ENCODE measurements around the gene SUN1.
"Not testable (repeated sequence)": the region's sequence is repeated elsewhere in the genome, so short reads cannot be mapped to it uniquely, and the experiment has no call there.

SUN1 gene

DNA sequence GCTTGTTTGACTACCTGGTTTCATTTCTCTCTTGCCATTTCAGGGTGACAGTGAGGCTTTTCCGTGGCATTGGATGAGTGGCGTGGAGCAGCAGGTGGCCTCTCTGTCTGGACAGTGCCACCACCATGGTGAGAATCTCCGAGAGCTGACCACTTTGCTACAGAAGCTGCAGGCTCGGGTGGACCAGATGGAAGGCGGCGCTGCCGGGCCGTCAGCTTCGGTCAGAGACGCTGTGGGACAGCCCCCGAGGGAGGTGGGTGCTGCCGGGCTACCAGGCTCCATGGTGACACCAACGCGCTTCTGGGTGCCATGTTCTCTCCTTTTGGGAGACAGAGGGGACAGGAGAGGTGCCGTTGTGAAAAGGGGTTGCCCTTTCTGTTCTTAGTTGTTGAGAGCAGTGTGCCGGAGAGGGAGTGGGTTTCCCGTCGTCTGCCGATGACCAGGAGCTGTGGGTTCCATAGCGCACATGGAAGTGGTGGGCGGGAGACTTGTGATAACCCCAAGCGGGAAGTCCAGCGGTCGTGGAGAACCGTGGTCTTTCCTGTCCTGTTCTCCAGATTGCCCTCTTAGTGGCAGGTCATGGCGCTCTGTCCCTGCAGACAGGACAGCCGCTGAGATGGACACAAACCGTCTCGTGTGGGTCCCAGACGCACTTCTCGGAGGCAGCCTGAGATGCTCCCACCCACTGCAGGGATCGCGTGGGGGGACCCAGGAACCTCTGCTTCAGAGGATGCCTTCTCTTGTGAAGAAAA, 21.3 kb downstream of the SUN1 start:
- in situ Hi-C loops (cut with HindIII; ENCODE audit: low sequenced_read_pairs): no loop called here

DNA sequence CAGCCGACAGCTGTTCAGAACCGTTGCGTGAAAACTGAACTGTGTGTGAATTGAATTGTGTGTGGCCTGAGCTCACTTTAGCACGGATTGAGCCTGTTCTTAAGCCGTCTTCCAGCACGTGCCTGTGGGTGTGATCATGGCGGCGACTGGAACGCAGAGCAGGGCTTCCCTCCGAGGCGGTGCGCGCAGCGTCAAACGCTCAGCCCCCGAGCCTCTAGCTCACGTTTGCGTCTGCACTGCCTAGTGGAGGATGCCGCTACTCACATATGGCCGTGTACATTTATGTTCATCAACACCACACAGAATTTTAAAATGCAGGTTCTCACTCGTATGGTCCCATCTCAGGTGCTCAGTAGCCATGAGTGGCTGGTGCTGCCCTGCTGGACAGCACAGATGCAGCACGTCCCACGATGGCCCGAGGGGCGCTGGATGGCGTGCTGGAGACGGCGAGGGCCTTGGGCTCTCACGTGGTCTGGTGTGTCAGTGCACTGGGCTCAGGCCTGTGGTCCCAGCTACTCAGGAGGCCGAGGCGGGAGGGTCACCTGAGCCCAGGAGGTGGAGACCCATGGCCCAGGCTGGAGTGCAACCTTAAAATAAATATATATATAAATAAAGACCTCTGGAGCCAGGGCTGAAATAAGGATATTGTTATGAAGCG, 22.0 kb downstream of the SUN1 start:
- in situ Hi-C loops (cut with HindIII; ENCODE audit: low sequenced_read_pairs): no loop called here

DNA sequence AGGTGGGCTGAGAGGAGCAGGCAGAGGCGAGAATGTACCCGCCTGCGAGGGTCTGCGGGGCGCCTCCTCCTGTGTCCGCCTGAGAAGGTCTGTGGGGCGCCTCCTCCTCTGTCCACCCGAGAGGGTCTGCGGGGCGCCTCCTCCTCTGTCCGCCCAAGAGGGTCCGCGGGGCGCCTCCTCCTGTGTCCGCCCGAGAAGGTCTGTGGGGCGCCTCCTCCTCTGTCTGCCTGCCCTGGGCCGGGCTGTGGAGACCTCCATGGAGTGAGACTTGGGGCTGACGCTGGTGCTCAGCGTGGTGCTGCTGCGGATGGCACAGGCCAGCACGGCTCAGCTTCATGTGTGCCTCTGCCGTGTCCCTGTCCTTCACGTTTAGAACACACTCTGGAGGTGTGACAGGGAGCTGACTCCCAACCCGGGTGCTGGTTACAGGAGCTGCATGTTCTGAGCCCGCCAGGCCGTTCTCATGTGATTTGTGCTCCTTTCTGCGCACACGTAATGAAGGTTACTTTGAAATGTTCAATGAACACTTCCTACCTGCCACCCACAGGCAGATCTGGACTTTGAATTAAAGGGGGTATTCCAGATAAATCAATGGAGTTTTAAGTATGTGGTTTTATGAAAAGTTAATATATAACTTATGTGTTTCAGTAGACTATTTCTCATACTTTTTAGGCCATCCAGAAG, 23.6 kb downstream of the SUN1 start:
- in situ Hi-C loops (cut with HindIII; ENCODE audit: low sequenced_read_pairs): no loop called here

- in situ Hi-C loops (cut with HindIII; ENCODE audit: low sequenced_read_pairs): no loop called here
Observed at GRCh38 chr7:856444-857095, 24.3 kb downstream of the SUN1 start.

DNA sequence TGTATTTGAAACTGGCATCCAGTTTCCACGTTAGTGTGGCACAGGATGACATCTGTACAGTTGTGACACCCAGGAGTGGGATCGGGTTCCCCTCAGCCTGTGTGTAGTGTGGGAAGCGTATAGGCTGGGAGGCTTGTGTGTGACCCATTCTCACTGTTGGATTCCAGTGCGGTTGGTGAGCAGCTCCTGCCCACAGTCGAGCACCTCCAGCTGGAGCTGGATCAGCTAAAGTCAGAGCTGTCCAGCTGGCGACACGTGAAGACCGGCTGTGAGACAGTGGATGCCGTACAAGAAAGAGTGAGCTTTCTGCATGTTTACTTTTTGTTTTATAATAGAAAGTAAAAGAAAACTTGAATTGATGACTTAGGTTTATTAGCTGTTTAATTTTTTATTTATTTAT, 25.4 kb downstream of the SUN1 start:
- in situ Hi-C loops (cut with HindIII; ENCODE audit: low sequenced_read_pairs): no loop called here

- in situ Hi-C loops (cut with HindIII; ENCODE audit: low sequenced_read_pairs): no loop called here
Observed at GRCh38 chr7:859359-860030, 27.2 kb downstream of the SUN1 start.

DNA sequence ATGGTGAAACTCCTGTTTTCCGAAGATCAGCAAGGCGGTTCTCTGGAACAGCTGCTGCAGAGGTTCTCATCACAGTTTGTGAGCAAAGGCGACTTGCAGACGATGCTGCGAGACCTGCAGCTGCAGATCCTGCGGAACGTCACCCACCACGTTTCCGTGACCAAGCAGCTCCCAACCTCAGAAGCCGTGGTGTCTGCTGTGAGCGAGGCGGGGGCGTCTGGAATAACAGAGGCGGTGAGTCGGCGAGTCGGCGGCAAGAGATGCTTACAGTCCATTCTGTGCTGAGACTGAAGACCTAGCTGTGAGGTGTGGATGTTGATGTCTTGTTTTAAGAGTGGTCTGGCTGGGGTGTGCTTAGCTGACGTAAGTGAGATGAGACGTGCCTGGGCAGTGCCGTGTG, 27.9 kb downstream of the SUN1 start:
- in situ Hi-C loops (cut with HindIII; ENCODE audit: low sequenced_read_pairs): no loop called here

DNA sequence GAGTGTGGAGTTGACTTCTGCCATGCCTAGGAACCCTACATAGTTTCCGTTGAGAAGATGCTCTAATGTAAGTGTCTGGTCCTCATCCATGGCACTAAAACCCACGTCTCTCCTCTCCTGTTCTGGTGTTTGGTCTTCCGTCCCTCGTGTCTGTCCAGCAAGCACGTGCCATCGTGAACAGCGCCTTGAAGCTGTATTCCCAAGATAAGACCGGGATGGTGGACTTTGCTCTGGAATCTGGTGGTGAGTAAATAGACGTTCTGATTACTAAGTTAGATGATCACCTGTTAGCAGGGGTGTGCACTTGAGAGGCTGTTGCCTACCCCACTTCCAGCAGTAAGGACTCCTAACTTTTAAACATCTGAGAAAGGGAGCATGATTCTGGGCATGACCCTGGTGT, 28.9 kb downstream of the SUN1 start:
- in situ Hi-C loops (cut with HindIII; ENCODE audit: low sequenced_read_pairs): no loop called here

- in situ Hi-C loops (cut with HindIII; ENCODE audit: low sequenced_read_pairs): no loop called here
Observed at GRCh38 chr7:862157-862556, 29.9 kb downstream of the SUN1 start.

DNA sequence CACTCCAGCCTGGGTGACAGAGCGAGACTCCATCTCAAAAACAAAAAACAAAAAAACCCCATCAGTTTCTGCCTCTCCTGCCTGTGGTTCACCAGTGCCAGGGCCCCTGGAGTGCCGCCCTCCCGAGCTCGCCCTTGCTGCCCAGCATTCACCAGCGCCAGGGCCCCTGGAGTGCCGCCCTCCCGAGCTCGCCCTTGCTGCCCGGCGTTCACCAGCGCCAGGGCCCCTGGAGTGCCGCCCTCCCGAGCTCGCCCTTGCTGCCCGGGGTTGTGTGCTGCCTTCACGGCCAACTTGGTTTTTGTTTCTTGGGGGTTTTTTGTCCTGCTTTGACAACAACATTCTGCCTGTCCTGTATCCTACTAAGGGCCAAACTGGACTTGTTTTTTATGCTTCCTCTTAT, 30.8 kb downstream of the SUN1 start:
- in situ Hi-C loops (cut with HindIII; ENCODE audit: low sequenced_read_pairs): no loop called here

DNA sequence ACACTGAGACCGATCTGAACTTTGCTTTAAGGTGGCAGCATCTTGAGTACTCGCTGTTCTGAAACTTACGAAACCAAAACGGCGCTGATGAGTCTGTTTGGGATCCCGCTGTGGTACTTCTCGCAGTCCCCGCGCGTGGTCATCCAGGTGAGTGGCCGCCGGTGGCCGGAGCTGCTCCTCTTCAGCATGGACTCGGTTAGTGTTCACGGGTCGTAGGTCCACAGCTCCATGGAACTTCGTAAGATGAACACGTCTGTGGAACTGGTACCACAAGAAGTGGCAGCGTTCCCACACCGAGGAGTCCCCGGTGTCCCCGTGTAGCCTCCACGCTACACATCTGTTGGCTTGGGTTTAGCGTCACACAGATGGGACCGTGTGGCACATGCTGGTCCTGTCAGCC, 33.6 kb downstream of the SUN1 start:
- in situ Hi-C loops (cut with HindIII; ENCODE audit: low sequenced_read_pairs): no loop called here

DNA sequence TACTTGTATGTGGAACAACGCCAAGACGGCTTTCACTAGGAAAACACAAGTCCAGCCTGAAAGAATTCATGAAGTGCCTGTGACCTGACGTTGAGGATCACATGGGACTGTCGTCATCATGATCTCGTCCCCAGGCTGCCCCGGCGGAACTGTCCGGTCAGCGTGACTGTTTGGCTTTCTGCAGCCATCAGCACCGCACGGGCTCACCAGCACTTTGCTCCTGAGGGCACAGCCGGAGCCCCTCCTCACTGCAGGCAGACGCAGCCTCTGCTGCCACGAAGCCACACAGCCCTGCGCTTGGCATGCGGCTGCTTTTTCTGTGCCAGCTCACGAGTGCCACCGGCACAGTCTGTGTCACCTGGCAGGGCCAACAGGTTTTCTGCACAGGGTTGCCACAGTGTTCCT, 34.7 kb downstream of the SUN1 start:
- in situ Hi-C loops (cut with HindIII; ENCODE audit: low sequenced_read_pairs): no loop called here

DNA sequence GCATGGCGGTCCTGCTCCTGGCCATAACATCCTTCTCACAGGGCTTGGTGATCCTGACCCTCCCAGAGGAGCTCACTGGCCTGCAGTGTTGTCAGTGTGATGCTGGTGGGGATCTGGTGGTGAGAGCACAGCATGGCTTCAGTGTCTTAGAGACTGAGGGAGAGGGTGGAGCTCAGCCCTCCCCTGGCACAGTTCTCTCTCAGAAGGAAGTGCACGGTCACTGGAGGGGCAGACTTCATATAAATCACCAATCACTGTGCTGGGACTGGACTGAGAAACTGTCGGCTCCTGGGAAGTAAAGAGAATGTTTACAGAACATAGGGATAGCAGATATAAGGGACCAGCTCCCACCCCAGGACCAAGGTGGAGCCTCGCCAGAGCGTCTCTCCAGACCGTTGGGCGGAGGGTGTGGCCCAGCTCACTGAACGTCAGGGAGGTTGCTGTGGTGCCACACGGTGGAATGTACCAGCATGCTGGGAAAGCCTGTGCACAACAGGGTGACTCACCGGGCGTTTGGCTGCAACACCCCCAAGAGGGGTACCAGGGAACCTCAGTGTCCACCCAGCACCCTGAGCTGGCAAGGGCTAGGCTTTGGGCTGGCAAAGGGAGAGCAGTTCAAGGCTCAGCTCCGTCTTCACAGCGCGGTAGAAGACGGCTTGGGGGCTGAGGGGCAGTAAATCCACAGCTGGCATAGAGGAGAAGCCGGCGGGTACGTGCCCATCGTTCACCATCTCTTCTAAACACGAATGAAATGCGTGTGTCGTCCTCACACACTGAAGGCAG, 35.3 kb downstream of the SUN1 start:
- in situ Hi-C loops (cut with HindIII; ENCODE audit: low sequenced_read_pairs): no loop called here

DNA sequence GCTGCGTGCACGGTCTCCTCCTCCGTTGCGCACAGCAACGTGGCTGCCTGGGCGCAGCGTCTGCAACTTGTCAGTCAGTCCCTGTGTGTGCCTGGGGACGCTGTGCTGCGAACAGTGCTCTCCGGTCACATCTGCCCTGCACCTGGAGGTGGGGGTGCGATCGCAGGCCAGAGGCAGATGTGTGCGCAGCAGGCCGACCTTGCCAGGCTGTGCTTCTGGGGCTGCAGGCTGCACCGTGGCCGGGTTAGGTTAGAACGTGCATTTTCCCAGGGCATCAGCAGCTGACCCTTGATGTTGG, 35.9 kb downstream of the SUN1 start:
- in situ Hi-C loops (cut with HindIII; ENCODE audit: low sequenced_read_pairs): no loop called here

GRCh38 chr7:869348-869747, 37.1 kb downstream of the SUN1 start:
- in situ Hi-C loops (cut with HindIII; ENCODE audit: low sequenced_read_pairs): no loop called here

- in situ Hi-C loops (cut with HindIII; ENCODE audit: low sequenced_read_pairs): no loop called here
Observed at GRCh38 chr7:871900-872537, 39.7 kb downstream of the SUN1 start.

DNA sequence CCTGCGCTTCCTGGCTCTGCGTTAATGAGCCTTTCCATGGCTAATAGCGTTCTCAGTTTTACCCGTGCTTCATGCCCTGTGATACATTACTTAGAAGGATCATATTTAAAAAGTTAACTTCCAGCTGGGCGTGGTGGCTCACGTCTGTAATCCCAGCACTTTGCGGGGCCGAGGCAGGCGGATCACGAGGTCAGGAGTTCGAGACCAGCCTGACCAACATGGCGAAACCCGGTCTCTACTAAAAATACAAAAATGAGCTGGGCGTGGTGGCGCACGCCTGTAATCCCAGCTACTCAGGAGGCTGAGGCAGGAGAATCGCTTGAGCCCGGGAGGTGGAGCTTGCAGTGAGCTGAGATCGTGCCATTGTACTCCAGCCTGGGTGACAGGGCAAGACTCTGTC, 40.4 kb downstream of the SUN1 start:
- in situ Hi-C loops (cut with HindIII; ENCODE audit: low sequenced_read_pairs): not testable (repeated sequence)

DNA sequence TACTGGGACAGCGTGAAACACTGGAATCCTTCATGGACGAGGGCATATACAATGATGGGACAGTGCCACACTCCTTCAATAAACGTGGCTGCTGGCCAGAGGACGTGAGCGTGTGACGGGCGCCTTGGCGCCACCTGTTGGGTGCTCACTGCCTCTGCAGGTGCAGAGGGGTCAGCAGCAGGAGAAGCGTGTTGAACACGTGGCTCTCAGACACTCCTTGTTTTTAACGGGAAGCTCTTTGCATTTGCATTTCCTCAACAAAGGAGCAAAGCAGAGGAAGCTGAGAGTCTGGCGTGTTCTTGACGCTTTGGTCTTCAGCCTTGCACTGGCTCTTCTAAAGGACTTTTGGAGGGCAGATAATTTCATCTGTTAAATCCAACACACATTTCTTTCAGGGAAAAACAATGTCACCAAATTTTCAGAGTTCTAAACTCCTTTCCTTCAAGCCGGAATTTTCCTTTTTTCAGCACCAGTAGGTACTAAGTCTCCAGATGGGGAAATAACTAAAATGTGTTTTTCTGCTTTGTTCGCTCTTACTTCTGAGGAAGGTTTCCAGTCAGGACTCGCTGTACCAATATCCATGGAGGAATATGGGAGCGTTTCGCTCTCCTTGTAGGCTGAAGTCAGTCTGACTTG, 41.2 kb downstream of the SUN1 start:
- in situ Hi-C loops (cut with HindIII; ENCODE audit: low sequenced_read_pairs): no loop called here

DNA sequence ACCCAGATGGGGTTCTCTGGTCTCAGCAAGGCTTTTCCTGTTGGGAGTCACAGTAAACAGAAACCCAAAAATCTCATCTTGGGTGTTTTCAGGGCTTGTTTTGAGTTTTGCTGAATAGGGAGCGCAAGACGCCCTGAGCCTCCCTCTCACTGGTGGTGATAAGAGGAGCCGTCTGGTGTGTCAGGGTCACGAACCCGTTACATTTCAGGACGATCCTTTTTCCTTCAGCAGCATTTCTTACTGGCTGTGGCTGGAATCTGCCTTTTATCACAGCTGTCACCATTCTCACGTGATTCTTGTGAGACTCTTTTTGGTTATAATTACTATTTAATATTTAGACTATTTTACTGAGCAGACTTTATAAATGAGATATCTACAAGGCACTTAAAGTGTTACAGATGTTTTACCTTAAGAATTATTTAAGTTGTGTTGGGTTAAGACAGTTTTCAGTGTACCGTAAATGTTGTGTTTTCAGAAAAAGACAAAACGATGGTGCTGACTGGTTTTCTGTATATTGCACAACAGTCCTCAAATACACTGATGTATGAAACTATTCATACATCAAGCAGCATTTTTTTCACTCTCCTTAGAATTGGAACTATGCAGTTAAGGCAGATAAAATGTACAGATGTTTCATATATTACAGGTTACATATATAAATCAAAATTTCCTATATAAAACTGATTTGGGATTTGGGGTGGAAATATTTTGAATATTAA, 41.9 kb downstream of the SUN1 start:
- in situ Hi-C loops (cut with HindIII; ENCODE audit: low sequenced_read_pairs): no loop called here
